Measurements from ENCODE around the gene DDX19B. TPM values are rescaled to one million over a fixed set of nuclear protein-coding genes. Genes with fewer than 3 reads are reported as not detected.

DDX19B gene
- total and polyA plus RNA-seq, 8 donors = 9.8 to 34.3 (median 23.1) TPM

GRCh38 chr16:70254180-70254964, 44.6 kb upstream of the DDX19B start:
- no peaks in the 10 kb centered on the region for H3K27me3 ChIP-seq
- intact Hi-C loops (cut with DNase I; ENCODE audit: low total_unique reads) = loop anchor here (10.0 kb wide), 1 partner anchor 100 kb away; no protein-coding TSS in a partner anchor
- H3K9me3 ChIP-seq = no peaks in the 10 kb centered on the region
- H3K36me3 ChIP-seq = peaks cover 67 to 75% (median 74%) of the 10 kb centered on the region in 4 donors
- TF ChIP-seq POLR2A (IDR thresholded peaks at IDR 0.05) = no peak
- TF ChIP-seq, protein P1, sequence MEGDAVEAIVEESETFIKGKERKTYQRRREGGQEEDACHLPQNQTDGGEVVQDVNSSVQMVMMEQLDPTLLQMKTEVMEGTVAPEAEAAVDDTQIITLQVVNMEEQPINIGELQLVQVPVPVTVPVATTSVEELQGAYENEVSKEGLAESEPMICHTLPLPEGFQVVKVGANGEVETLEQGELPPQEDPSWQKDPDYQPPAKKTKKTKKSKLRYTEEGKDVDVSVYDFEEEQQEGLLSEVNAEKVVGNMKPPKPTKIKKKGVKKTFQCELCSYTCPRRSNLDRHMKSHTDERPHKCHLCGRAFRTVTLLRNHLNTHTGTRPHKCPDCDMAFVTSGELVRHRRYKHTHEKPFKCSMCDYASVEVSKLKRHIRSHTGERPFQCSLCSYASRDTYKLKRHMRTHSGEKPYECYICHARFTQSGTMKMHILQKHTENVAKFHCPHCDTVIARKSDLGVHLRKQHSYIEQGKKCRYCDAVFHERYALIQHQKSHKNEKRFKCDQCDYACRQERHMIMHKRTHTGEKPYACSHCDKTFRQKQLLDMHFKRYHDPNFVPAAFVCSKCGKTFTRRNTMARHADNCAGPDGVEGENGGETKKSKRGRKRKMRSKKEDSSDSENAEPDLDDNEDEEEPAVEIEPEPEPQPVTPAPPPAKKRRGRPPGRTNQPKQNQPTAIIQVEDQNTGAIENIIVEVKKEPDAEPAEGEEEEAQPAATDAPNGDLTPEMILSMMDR (IDR thresholded peaks at IDR 0.05) = no peak
- TF ChIP-seq EP300 (IDR thresholded peaks at IDR 0.05) = no peak
- TF ChIP-seq POLR2AphosphoS5 (IDR thresholded peaks at IDR 0.05) = no peak
- 86 to 96% (median 91%) methylated on average over 8 to 9 of the region's 9 CpGs for WGBS, 5 donors
- no peak for DNase-seq
- no peak overlapping the region for H3K4me3 ChIP-seq
- peaks cover 14 to 23% (median 18%) of the 10 kb centered on the region in 4 donors for H3K4me1 ChIP-seq
- peak overlapping the region in 1 of 5 donors; percentile 2 for H3K27ac ChIP-seq

GRCh38 chr16:70254965-70255286, 44.1 kb upstream of the DDX19B start:
- WGBS, 5 donors = 93 to 97% (median 96%) methylated on average over 10 to 12 of the region's 12 CpGs
- intact Hi-C loops (cut with DNase I; ENCODE audit: low total_unique reads) = loop anchor here (10.0 kb wide), 1 partner anchor 100 kb away; no protein-coding TSS in a partner anchor
- peaks cover 9 to 17% (median 13%) of the 10 kb centered on the region in 4 donors for H3K4me1 ChIP-seq
- H3K4me3 ChIP-seq = no peak overlapping the region
- H3K9me3 ChIP-seq = no peaks in the 10 kb centered on the region
- TF ChIP-seq EP300 (IDR thresholded peaks at IDR 0.05) (no peak), POLR2AphosphoS5 (IDR thresholded peaks at IDR 0.05) (no peak), POLR2A (IDR thresholded peaks at IDR 0.05) (no peak)
- TF ChIP-seq, protein P1 (IDR thresholded peaks at IDR 0.05) = no peak
- no peak for DNase-seq
- no peaks in the 10 kb centered on the region for H3K27me3 ChIP-seq
- H3K36me3 ChIP-seq = peaks cover 72 to 80% (median 80%) of the 10 kb centered on the region in 4 donors
- H3K27ac ChIP-seq = no peak overlapping the region

DNA sequence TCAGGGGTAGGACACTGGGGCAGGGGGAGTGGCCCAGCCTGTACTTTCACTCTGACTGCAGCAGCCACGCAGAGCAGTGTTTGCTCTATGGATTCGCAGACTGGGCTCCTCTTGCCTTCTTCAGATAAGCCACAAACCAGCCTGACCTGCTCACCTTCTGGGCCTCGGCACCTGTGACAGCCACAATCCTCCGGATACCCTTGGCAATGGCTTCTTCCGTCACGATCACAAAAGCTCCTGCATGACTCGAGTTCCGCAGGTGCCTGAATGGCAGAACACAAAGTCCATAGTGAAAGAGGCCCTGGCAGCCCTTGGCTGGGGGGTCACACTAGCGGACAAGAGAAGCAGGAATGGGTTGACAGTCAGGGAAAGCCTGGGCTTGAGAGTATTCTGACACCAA, 43.4 kb upstream of the DDX19B start:
- Histone ChIP-seq H3K36me3 (peaks cover 79 to 87% (median 86%) of the 10 kb centered on the region in 4 donors), H3K4me1 (peaks cover 4 to 11% (median 6%) of the 10 kb centered on the region in 4 donors), H3K27ac (no peak overlapping the region), H3K27me3 (no peaks in the 10 kb centered on the region), H3K9me3 (no peaks in the 10 kb centered on the region), H3K4me3 (no peak overlapping the region)
- intact Hi-C loops (cut with DNase I; ENCODE audit: low total_unique reads) = loop anchor here (10.0 kb wide), 1 partner anchor 101 kb away; no protein-coding TSS in a partner anchor
- no peak for TF ChIP-seq EP300 (IDR thresholded peaks at IDR 0.05)
- no peak for TF ChIP-seq POLR2A (IDR thresholded peaks at IDR 0.05)
- TF ChIP-seq POLR2AphosphoS5 (IDR thresholded peaks at IDR 0.05) = no peak
- TF ChIP-seq, protein P1 (IDR thresholded peaks at IDR 0.05) = no peak
- WGBS, 5 donors = 57 to 75% (median 63%) methylated on average over 9 of the region's 9 CpGs
- peak; percentile 48 to 50 for DNase-seq

DNA sequence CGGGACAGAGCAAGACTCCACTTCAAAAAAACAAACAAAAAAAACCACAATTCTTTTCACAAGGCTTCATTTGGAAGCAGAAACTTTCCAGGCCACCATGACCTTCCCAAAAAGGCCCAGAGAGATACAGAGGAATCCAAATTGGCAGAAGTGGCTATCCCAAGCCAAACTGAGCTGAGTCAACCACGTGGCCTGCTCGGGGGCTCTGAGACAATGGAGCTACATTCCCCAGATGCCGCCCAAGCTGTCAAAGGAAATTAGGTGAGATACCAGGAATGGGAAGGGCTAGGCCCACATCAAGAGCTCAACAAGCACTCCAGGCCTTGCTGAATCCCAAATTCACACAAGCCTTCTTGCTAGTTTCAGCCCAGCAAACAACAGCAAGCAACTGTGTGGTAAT, 41.6 kb upstream of the DDX19B start:
- 67 to 79% (median 74%) methylated on average over 4 of the region's 4 CpGs for WGBS, 5 donors
- no peak for DNase-seq
- intact Hi-C loops (cut with DNase I; ENCODE audit: low total_unique reads) = loop anchor here (10.0 kb wide), 1 partner anchor 103 kb away; no protein-coding TSS in a partner anchor
- H3K27ac ChIP-seq = no peak overlapping the region
- peaks cover 0 to 1% (median 0%) of the 10 kb centered on the region in 4 donors for H3K4me1 ChIP-seq
- H3K4me3 ChIP-seq = no peak overlapping the region
- no peaks in the 10 kb centered on the region for H3K9me3 ChIP-seq
- H3K36me3 ChIP-seq = peaks cover 88 to 100% (median 100%) of the 10 kb centered on the region in 4 donors
- H3K27me3 ChIP-seq = no peaks in the 10 kb centered on the region
- TF ChIP-seq, protein P1 (IDR thresholded peaks at IDR 0.05) = no peak
- TF ChIP-seq EP300 (IDR thresholded peaks at IDR 0.05) = no peak
- TF ChIP-seq POLR2AphosphoS5 (IDR thresholded peaks at IDR 0.05) = no peak
- TF ChIP-seq POLR2A (IDR thresholded peaks at IDR 0.05) = no peak

All from stomach (tissue), 9 donors.